ENCODE data around the gene STUM. TPM values are rescaled to one million over a fixed set of nuclear protein-coding genes. Genes with fewer than 3 reads are reported as not detected.

Gene STUM
- total and polyA plus RNA-seq, 2 of the 8 experiments (the other 6 are each of a cell fraction or from before 2014, with no cell fraction given): 0.76 to 1.2 TPM

DNA sequence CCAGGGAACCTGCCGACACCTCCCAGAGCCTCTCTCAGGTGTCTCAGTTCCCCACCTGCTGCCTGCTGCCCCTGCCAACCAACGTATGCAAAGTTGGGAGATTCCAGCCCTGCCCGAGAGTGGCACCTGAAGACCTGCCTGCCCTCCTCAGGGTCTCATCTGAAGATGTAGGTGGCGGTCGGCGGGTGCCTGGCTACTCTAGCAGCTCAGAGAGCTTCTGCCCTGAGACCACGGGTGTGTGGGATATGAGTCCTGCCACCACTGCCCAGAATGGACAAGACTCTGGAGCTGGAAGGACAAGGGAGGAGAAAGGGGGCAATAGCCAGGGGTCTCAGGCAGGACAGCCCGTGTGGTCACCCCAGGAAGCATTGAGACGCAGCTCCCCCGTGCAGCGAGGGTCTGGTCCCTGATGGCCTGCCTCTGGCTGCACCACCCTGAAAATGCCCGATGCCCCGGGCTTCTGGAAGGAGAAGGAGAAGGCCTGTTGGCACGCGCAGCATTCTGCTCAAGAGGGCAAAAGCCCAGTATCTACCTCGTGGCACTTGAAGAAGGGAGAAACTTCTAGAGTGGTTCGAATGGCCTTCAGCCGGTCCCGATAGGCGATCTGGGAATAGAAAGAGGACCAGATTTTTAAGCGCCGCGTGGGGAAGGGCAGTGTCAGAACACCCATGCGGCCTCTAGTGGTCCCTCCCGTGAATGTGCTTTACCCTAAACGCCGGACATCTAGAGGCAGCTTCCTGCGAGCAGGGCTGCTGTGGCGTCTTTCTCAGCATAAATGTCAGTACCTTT lies 88.8 kb downstream of the STUM start (continued):
- TF ChIP-seq, protein P1, sequence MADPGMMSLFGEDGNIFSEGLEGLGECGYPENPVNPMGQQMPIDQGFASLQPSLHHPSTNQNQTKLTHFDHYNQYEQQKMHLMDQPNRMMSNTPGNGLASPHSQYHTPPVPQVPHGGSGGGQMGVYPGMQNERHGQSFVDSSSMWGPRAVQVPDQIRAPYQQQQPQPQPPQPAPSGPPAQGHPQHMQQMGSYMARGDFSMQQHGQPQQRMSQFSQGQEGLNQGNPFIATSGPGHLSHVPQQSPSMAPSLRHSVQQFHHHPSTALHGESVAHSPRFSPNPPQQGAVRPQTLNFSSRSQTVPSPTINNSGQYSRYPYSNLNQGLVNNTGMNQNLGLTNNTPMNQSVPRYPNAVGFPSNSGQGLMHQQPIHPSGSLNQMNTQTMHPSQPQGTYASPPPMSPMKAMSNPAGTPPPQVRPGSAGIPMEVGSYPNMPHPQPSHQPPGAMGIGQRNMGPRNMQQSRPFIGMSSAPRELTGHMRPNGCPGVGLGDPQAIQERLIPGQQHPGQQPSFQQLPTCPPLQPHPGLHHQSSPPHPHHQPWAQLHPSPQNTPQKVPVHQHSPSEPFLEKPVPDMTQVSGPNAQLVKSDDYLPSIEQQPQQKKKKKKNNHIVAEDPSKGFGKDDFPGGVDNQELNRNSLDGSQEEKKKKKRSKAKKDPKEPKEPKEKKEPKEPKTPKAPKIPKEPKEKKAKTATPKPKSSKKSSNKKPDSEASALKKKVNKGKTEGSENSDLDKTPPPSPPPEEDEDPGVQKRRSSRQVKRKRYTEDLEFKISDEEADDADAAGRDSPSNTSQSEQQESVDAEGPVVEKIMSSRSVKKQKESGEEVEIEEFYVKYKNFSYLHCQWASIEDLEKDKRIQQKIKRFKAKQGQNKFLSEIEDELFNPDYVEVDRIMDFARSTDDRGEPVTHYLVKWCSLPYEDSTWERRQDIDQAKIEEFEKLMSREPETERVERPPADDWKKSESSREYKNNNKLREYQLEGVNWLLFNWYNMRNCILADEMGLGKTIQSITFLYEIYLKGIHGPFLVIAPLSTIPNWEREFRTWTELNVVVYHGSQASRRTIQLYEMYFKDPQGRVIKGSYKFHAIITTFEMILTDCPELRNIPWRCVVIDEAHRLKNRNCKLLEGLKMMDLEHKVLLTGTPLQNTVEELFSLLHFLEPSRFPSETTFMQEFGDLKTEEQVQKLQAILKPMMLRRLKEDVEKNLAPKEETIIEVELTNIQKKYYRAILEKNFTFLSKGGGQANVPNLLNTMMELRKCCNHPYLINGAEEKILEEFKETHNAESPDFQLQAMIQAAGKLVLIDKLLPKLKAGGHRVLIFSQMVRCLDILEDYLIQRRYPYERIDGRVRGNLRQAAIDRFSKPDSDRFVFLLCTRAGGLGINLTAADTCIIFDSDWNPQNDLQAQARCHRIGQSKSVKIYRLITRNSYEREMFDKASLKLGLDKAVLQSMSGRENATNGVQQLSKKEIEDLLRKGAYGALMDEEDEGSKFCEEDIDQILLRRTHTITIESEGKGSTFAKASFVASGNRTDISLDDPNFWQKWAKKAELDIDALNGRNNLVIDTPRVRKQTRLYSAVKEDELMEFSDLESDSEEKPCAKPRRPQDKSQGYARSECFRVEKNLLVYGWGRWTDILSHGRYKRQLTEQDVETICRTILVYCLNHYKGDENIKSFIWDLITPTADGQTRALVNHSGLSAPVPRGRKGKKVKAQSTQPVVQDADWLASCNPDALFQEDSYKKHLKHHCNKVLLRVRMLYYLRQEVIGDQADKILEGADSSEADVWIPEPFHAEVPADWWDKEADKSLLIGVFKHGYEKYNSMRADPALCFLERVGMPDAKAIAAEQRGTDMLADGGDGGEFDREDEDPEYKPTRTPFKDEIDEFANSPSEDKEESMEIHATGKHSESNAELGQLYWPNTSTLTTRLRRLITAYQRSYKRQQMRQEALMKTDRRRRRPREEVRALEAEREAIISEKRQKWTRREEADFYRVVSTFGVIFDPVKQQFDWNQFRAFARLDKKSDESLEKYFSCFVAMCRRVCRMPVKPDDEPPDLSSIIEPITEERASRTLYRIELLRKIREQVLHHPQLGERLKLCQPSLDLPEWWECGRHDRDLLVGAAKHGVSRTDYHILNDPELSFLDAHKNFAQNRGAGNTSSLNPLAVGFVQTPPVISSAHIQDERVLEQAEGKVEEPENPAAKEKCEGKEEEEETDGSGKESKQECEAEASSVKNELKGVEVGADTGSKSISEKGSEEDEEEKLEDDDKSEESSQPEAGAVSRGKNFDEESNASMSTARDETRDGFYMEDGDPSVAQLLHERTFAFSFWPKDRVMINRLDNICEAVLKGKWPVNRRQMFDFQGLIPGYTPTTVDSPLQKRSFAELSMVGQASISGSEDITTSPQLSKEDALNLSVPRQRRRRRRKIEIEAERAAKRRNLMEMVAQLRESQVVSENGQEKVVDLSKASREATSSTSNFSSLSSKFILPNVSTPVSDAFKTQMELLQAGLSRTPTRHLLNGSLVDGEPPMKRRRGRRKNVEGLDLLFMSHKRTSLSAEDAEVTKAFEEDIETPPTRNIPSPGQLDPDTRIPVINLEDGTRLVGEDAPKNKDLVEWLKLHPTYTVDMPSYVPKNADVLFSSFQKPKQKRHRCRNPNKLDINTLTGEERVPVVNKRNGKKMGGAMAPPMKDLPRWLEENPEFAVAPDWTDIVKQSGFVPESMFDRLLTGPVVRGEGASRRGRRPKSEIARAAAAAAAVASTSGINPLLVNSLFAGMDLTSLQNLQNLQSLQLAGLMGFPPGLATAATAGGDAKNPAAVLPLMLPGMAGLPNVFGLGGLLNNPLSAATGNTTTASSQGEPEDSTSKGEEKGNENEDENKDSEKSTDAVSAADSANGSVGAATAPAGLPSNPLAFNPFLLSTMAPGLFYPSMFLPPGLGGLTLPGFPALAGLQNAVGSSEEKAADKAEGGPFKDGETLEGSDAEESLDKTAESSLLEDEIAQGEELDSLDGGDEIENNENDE (IDR thresholded peaks at IDR 0.05; ENCODE audit: insufficient replicate concordance, low read length): no peak
- TF ChIP-seq RBBP5 (IDR thresholded peaks at IDR 0.05; ENCODE audit: borderline replicate concordance, low read depth, low read length) (no peak), KDM1A (IDR thresholded peaks at IDR 0.05; ENCODE audit: borderline replicate concordance, low read length) (no peak), ASH2L (IDR thresholded peaks at IDR 0.05; ENCODE audit: low read length) (no peak), SIRT6 (IDR thresholded peaks at IDR 0.05; ENCODE audit: low read length) (no peak)

Data from H1 (cell line).